Measurements from ENCODE around the gene ADCK1.
"Not testable (repeated sequence)": the region's sequence is repeated elsewhere in the genome, so short reads cannot be mapped to it uniquely, and the experiment has no call there.

ADCK1 gene

GRCh38 chr14:77812028-77812427, 12.1 kb downstream of the ADCK1 start:
- no peak for DNase-seq

- not testable (repeated sequence) for DNase-seq
These were observed 12.8 kb downstream of the ADCK1 start for GRCh38 chr14:77812682-77813081.

GRCh38 chr14:77822307-77822706, 22.4 kb downstream of the ADCK1 start:
- DNase-seq = no peak

GRCh38 chr14:77822741-77823140, 22.8 kb downstream of the ADCK1 start:
- no peak for DNase-seq

GRCh38 chr14:77823378-77823777, 23.5 kb downstream of the ADCK1 start:
- no peak for DNase-seq

GRCh38 chr14:77825895-77826519, 26.1 kb downstream of the ADCK1 start:
- DNase-seq = no peak

GRCh38 chr14:77830692-77831091, 30.8 kb downstream of the ADCK1 start:
- DNase-seq = no peak

GRCh38 chr14:77832297-77832696, 32.4 kb downstream of the ADCK1 start:
- DNase-seq = no peak

GRCh38 chr14:77837926-77838325, 38.0 kb downstream of the ADCK1 start:
- no peak for DNase-seq

- DNase-seq = no peak
These were observed 39.1 kb downstream of the ADCK1 start for GRCh38 chr14:77838831-77839511.

GRCh38 chr14:77843195-77843594, 43.3 kb downstream of the ADCK1 start:
- DNase-seq = no peak

- DNase-seq = no peak
These were observed 43.7 kb downstream of the ADCK1 start for GRCh38 chr14:77843651-77844050.

GRCh38 chr14:77844802-77845201, 44.9 kb downstream of the ADCK1 start:
- DNase-seq = no peak

- no peak for DNase-seq
These were observed 48.1 kb downstream of the ADCK1 start for GRCh38 chr14:77848031-77848430.

- no peak for DNase-seq
These were observed 49.8 kb downstream of the ADCK1 start for GRCh38 chr14:77849711-77850110.

GRCh38 chr14:77853919-77854318, 54.0 kb downstream of the ADCK1 start:
- no peak for DNase-seq

- DNase-seq = no peak
These were observed 57.0 kb downstream of the ADCK1 start for GRCh38 chr14:77856941-77857340.

- DNase-seq = no peak
These were observed 60.1 kb downstream of the ADCK1 start for GRCh38 chr14:77859934-77860570.

GRCh38 chr14:77861201-77861600, 61.3 kb downstream of the ADCK1 start:
- DNase-seq = no peak

- DNase-seq = peak; percentile 5
These were observed 62.4 kb downstream of the ADCK1 start for GRCh38 chr14:77862154-77862786.

GRCh38 chr14:77864085-77864484, 64.2 kb downstream of the ADCK1 start:
- DNase-seq = no peak

GRCh38 chr14:77864580-77864979, 64.7 kb downstream of the ADCK1 start:
- no peak for DNase-seq

- no peak for DNase-seq
These were observed 65.5 kb downstream of the ADCK1 start for GRCh38 chr14:77865455-77865854.

- DNase-seq = no peak
These were observed 67.0 kb downstream of the ADCK1 start for GRCh38 chr14:77866932-77867331.

All from DMS153 (cell line).